Mucosa of descending colon (tissue), 3 donors: Measurements from ENCODE around the gene NRARP. TPM values are rescaled to one million over a fixed set of nuclear protein-coding genes. Genes with fewer than 3 reads are reported as not detected.
A peak's percentile ranks its signal among the peaks of the same experiment; 100 is the strongest.

Experiments
- ATAC-seq: fragments of 200-7000 bp; cut with Tn5 transposase; one replicate; pipeline ENCODE4 v1.9.1; 2020; ENCODE audit warnings: mild to moderate bottlenecking, moderate library complexity
- DNase-seq, 3 donors: peaks; one replicate each; pipeline ENCODE4 v3.0.0-alpha.2; 2020
- H3K36me3 ChIP-seq: fragments of 200-600 bp; one replicate; pipeline ENCODE4 v1.8.0; 2021; ENCODE audit warnings: low read depth, mild to moderate bottlenecking
- H3K4me1 ChIP-seq: fragments of 200-600 bp; one replicate; pipeline ENCODE4 v1.8.0; 2021; ENCODE audit warnings: low read depth, mild to moderate bottlenecking
- H3K4me3 ChIP-seq: fragments of 200-600 bp; one replicate; pipeline ENCODE4 v1.8.0; 2021; ENCODE audit warnings: mild to moderate bottlenecking
- H3K9me3 ChIP-seq: fragments of 200-600 bp; one replicate; pipeline ENCODE4 v1.8.0; 2021; ENCODE audit warnings: mild to moderate bottlenecking
- intact Hi-C, 2 donors: fragments of 100-400 bp; cut with DNase I in 1 of 2; cut with micrococcal nuclease in 1 of 2; formaldehyde crosslinking; loops; one replicate each; pipeline versions ENCODE4 v1.11.0 to v1.11.1; 2022; cut with DNase I, micrococcal nuclease
- total RNA-seq, 3 donors: library from RNA; stranded (reverse); fragmentation: NEBNext Ultra II Directional in 2 of 3; extraction: Animal tissue kit (Norgen Biotek cat#: 25700) in 2 of 3; gene quantifications; one replicate each; pipeline versions ENCODE4 v1.2.1 to v1.2.4, GENCODE V29; 2021 to 2023
- TF ChIP-seq, protein P1 (sequence below): fragments of 200-600 bp; IDR thresholded peaks from one replicate; pipeline ENCODE4 v1.8.0; 2022; ENCODE audit warnings: antibody characterized with exemption, mild to moderate bottlenecking
- donor health status: DM: no; HTN: no; CAD: no; lungs with moderate emphysema.
- donor health status: DM: no; HTN: no; CAD: no.
- donor health status: DM: no; HTN: yes; CAD: no.

NRARP gene
- total RNA-seq, 3 donors from 2014 or later = 61.4 to 171 (median 146) TPM

DNA sequence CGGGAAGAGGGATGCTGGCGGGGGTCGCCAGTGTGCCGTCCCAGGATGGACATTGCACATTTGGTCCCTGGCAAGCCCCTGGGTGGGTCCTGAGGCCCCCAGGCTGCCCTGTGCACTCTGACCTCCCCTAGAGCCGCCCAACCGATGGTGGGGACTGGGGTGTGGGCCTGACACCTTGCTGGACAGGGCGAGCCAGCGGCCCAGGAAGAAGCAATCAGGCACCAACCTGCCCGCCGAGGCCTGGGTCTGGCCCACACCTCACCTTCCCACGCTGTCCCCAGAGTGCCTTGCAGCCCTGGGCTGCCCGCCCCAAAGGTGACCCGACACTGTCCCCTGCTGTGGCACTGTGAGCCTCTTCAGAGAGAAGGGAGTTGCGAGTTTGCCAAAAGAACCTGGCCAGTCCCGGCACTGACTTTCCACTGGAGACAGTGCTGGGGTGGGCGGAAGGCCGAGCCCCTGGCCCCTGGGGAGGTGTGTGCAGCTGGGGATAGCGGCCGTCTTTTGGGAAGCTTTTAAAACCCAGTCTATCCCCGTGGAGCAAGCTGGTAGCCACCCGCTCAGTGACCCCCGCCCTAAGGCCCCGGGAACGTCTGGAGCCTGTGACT lies 12.0 kb upstream of the NRARP start:
- H3K4me1 ChIP-seq = peaks cover 36% of the 10 kb centered on the region
- no peak overlapping the region for H3K4me3 ChIP-seq
- intact Hi-C loops = no loop called here
- DNase-seq (peak in 2 of 3 donors; percentile 37 to 50), ATAC-seq (no peak)
- TF ChIP-seq, protein P1, sequence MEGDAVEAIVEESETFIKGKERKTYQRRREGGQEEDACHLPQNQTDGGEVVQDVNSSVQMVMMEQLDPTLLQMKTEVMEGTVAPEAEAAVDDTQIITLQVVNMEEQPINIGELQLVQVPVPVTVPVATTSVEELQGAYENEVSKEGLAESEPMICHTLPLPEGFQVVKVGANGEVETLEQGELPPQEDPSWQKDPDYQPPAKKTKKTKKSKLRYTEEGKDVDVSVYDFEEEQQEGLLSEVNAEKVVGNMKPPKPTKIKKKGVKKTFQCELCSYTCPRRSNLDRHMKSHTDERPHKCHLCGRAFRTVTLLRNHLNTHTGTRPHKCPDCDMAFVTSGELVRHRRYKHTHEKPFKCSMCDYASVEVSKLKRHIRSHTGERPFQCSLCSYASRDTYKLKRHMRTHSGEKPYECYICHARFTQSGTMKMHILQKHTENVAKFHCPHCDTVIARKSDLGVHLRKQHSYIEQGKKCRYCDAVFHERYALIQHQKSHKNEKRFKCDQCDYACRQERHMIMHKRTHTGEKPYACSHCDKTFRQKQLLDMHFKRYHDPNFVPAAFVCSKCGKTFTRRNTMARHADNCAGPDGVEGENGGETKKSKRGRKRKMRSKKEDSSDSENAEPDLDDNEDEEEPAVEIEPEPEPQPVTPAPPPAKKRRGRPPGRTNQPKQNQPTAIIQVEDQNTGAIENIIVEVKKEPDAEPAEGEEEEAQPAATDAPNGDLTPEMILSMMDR = no peak
- no peaks in the 10 kb centered on the region for H3K36me3 ChIP-seq
- no peaks in the 10 kb centered on the region for H3K9me3 ChIP-seq

DNA sequence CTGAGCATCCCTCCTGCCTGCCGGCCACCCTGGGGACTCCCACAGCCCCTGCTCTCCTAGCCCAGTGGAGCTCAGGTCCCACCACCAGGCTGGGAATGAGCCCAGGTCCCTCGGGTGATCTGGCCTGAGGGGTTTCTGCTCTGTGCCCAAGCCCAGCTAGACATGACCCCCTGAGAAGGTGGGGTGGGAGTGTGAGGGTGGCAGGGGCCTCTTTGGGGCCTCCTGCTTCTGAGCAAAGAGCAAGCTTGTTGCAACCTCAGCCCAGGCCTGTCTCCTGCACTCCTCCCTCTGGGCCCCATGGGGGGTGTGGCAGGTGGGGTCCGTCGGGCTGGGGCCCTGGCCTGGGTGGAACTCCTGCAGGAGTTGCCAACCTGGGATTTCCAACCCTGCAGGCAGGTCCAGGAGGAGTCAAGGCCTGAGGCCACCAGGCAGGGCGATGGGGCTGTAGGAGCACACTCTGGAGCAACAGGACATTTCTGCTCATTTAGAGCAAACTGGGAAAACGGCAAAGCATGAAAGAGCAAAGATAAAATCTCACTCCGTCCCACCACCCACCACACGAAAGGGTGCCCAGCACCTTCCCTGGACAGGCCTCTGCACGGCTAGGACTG lies 11.4 kb upstream of the NRARP start:
- H3K9me3 ChIP-seq = no peaks in the 10 kb centered on the region
- intact Hi-C loops = no loop called here
- no peaks in the 10 kb centered on the region for H3K36me3 ChIP-seq
- ATAC-seq (no peak), DNase-seq (peak in 2 of 3 donors; percentile 44 to 55)
- no peak overlapping the region for H3K4me3 ChIP-seq
- H3K4me1 ChIP-seq = peaks cover 37% of the 10 kb centered on the region
- TF ChIP-seq, protein P1 = no peak

DNA sequence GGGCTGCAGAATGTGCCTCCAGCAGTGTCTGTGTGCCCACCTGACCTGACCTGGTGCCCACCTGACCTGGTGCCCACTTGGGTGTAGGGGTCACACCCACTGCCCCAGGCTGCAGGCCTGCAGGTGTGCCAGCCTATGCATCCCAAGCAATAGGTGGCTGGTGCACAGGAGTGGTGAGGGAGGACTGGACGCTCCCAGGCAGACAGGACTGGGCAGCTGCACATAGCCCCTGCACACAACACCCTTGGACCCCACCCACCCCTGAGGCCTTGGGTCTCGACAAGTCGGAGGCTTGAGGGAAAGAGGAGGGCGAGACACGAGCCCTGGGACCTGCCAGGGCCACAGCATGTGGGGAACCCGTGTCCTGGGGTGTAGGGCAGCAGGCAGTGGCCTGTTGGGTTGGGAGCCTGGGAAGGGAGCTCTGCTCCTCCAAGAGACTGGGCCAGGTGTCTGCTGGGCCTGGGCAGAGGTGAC lies 10.8 kb upstream of the NRARP start:
- intact Hi-C loops = no loop called here
- peak in 2 of 3 donors; percentile 45 to 51 for DNase-seq
- Histone ChIP-seq H3K4me1 (peaks cover 42% of the 10 kb centered on the region), H3K4me3 (no peak overlapping the region), H3K9me3 (no peaks in the 10 kb centered on the region), H3K36me3 (no peaks in the 10 kb centered on the region)
- ATAC-seq = no peak
- TF ChIP-seq, protein P1 = no peak

DNA sequence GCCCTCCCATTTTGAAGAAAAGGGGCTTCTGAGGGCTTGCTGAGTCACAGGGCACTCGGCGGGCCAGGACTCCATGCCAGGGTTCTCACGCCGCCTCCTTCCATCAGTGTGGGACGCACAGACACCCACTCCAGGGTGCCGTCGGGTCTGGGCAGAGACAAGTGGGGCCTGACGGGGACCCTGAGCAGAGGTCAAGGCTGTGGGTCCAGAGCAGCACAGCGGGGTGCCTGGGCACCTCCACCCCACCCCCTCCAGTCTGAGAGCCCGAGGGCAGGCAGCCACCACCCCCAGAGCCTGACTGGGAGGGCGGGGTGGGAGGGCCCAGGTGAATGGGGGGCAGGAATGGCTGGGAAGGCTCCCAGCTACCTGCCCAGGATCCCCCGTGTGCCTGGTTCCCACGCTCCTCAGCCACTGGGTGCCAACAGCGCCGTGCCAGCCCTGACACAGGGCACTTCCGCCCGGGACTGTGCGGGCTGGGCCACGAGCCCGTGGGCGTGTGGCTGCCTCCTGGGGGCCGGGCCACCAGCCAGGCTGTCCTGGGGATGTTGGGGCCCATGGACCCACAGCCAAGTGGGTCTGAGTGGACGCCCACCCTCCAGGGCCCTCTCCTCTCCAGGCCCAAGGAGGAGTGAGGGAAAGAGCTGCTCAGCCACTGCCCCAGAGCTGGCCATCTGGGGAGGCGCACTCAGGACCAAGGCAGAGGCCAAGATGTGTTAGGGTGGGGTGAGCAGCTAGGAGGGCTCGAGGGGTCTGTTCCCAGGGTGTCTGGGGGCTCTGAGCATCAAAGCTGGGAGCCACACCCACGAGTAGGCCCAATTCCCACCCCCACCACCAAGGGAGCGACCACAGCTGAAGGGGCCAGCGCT lies 10.1 kb upstream of the NRARP start:
- no peaks in the 10 kb centered on the region for H3K9me3 ChIP-seq
- no peaks in the 10 kb centered on the region for H3K36me3 ChIP-seq
- ATAC-seq (peak; percentile 34), DNase-seq (peak; percentile 48 to 70 (median 68))
- intact Hi-C loops = no loop called here
- no peak overlapping the region for H3K4me3 ChIP-seq
- TF ChIP-seq, protein P1 = no peak
- peaks cover 46% of the 10 kb centered on the region for H3K4me1 ChIP-seq

DNA sequence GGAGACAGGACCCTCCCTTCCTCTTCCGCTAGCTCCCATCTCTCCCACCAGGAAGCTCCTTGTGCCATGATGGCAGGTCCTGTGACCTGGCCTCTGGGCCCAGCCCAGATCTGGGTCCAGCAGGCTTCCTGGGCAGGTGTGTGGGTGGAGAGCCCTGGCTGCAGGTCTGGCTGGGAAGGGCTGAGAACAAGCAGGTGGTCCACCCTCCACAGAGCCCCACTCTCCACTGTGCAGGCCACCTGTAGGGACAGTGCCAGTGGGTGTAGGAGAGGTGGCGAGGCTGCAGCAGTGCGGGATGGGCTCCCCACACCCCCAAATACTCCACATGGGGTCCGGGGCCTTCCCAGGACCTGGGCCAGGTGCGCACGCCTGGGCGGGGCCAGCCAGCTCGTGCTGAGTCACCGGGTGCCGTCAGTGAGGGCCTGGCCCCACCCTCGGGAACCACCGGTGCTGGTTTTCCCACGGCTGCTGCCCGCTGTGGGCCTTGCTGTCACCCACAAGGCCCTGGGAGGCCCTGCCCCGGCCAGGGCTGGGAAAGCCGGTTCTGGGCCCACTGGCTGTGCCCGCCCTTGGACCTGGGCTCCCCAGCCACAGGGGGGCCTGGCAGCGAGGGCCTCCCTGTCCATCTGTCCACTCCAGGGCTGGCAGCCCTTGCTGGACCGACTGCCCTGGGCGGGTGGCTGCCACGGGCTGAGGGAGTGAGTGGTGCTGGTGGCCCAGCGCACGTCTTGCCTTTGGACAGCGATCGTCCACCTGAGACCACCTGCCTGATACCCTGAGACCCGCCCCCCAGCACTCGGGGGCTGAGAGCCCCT lies 9.3 kb upstream of the NRARP start:
- TF ChIP-seq, protein P1 = no peak
- intact Hi-C loops = no loop called here
- DNase-seq (peak; percentile 89 to 94 (median 92)), ATAC-seq (peak; percentile 78)
- Histone ChIP-seq H3K36me3 (no peaks in the 10 kb centered on the region), H3K4me1 (peaks cover 49% of the 10 kb centered on the region), H3K9me3 (no peaks in the 10 kb centered on the region), H3K4me3 (no peak overlapping the region)
